Left cardiac atrium (tissue), 4 donors: ENCODE measurements around the gene PDE10A. TPM values are rescaled to one million over a fixed set of nuclear protein-coding genes. Genes with fewer than 3 reads are reported as not detected.

Experiments used
- ATAC-seq, 2 donors: fragments of 200-7000 bp; cut with Tn5 transposase; one replicate each; pipeline ENCODE4 v1.9.1; 2020; ENCODE audit warnings: mild to moderate bottlenecking in 2 of 2, moderate library complexity in 2 of 2
- DNase-seq: peaks from one replicate; pipeline ENCODE4 v3.0.0-alpha.2; 2020
- intact Hi-C, 2 donors: fragments of 100-400 bp; cut with DNase I; formaldehyde crosslinking; loops; one replicate each; pipeline versions ENCODE4 v1.14.1 to v1.15.1; 2022 to 2023
- total RNA-seq, 2 donors: library from RNA; stranded (reverse); fragmentation: NEBNext Ultra II Directional; extraction: Animal tissue kit (Norgen Biotek cat#: 25700); gene quantifications; one replicate each; pipeline ENCODE4 v1.2.1, GENCODE V29; 2021
- donor health status: DM: no; HTN: yes; CAD: no.
- donor health status: DM: no; HTN: yes; CAD: no; lungs with severe emphysema.
- donor health status: DM: yes; HTN: yes; CAD: no.
- donor health status: Dilated cardiomyopathy.

The PDE10A gene
- total RNA-seq, 2 donors from 2014 or later = 7.1 to 9.4 TPM

GRCh38 chr6:165389534-165389933 is 273.5 kb downstream of the PDE10A start:
- ATAC-seq (no peak), DNase-seq (no peak)
- intact Hi-C loops = no loop called here

- DNase-seq (no peak), ATAC-seq (no peak)
- intact Hi-C loops = no loop called here
These were observed 279.7 kb downstream of the PDE10A start for GRCh38 chr6:165383323-165383722.

- ATAC-seq (no peak), DNase-seq (no peak)
- intact Hi-C loops = no loop called here
These were observed 286.9 kb downstream of the PDE10A start for GRCh38 chr6:165376100-165376499.

- DNase-seq (no peak), ATAC-seq (no peak)
- intact Hi-C loops = no loop called here
These were observed 297.7 kb downstream of the PDE10A start for GRCh38 chr6:165365371-165365770.

- intact Hi-C loops = no loop called here
- no peak for DNase-seq
- no peak for ATAC-seq
These were observed 317.3 kb downstream of the PDE10A start for GRCh38 chr6:165345700-165346099.

GRCh38 chr6:165340532-165340931 is 322.5 kb downstream of the PDE10A start:
- no peak for DNase-seq
- no peak for ATAC-seq
- intact Hi-C loops = no loop called here

- intact Hi-C loops = no loop called here
These were observed 337.4 kb downstream of the PDE10A start for GRCh38 chr6:165325609-165326008.

GRCh38 chr6:165321555-165322145 is 341.4 kb downstream of the PDE10A start:
- DNase-seq = no peak
- ATAC-seq = no peak
- intact Hi-C loops = no loop called here

More at GRCh38 chr6:165325609-165326008, 337.4 kb downstream of the PDE10A start:
- ATAC-seq = no peak
- no peak for DNase-seq

- DNase-seq = no peak
- no peak for ATAC-seq
- intact Hi-C loops = no loop called here
These were observed 341.9 kb downstream of the PDE10A start for GRCh38 chr6:165321150-165321549.

GRCh38 chr6:165317723-165318122 is 345.3 kb downstream of the PDE10A start:
- intact Hi-C loops = no loop called here
- DNase-seq (no peak), ATAC-seq (no peak)

GRCh38 chr6:165308926-165309731 is 353.9 kb downstream of the PDE10A start, which contains the start of gene C6orf118:
TSS of gene C6orf118 (minus strand) at chr6:165309605. CDS start at chr6:165309586, 19 bp downstream.
- DNase-seq = peak; percentile 56
- peak; percentile 87 to 99 for ATAC-seq
- intact Hi-C loops = no loop called here

GRCh38 chr6:165306955-165307354 is 356.1 kb downstream of the PDE10A start:
- DNase-seq = no peak

GRCh38 chr6:165301372-165302246 is 361.4 kb downstream of the PDE10A start:
- intact Hi-C loops = no loop called here
- DNase-seq (no peak), ATAC-seq (no peak)

More at GRCh38 chr6:165306955-165307354, 356.1 kb downstream of the PDE10A start:
- intact Hi-C loops = no loop called here
- no peak for ATAC-seq

- ATAC-seq (no peak), DNase-seq (no peak)
- intact Hi-C loops = no loop called here
These were observed 362.6 kb downstream of the PDE10A start for GRCh38 chr6:165300422-165300936.

- ATAC-seq (no peak), DNase-seq (no peak)
- intact Hi-C loops = no loop called here
These were observed 364.2 kb downstream of the PDE10A start for GRCh38 chr6:165298875-165299274.

GRCh38 chr6:165298402-165298801 is 364.6 kb downstream of the PDE10A start:
- DNase-seq = no peak
- no peak for ATAC-seq
- intact Hi-C loops = no loop called here

GRCh38 chr6:165292657-165293056 is 370.4 kb downstream of the PDE10A start:
- intact Hi-C loops = no loop called here

More at GRCh38 chr6:165292657-165293056, 370.4 kb downstream of the PDE10A start:
- ATAC-seq = no peak
- no peak for DNase-seq
